CD4-positive, alpha-beta T cell treated with Interleukin-6 for 4 hours (primary cell): ENCODE data around the gene FAM120A.

ENCODE experiments used
- DNase-seq: peaks from one replicate; pipeline ENCODE4 v3.0.0-alpha.2; 2020; ENCODE audit warnings: mixed read lengths

Gene FAM120A

GRCh38 chr9:93582115-93582514 lies 130.6 kb downstream of the FAM120A start:
- no peak for DNase-seq

GRCh38 chr9:93582550-93582949 lies 131.1 kb downstream of the FAM120A start:
- no peak for DNase-seq

GRCh38 chr9:93585259-93585658 lies 133.8 kb downstream of the FAM120A start:
- no peak for DNase-seq

GRCh38 chr9:93585695-93586094 lies 134.2 kb downstream of the FAM120A start:
- no peak for DNase-seq

GRCh38 chr9:93586290-93587057 lies 135.0 kb downstream of the FAM120A start:
- DNase-seq = no peak

- DNase-seq = no peak
These were observed 135.8 kb downstream of the FAM120A start for GRCh38 chr9:93587284-93587650.

GRCh38 chr9:93587651-93588347 lies 136.3 kb downstream of the FAM120A start:
- no peak for DNase-seq

- DNase-seq = no peak
These were observed 137.4 kb downstream of the FAM120A start for GRCh38 chr9:93588641-93589609.

- peak; percentile 25 for DNase-seq
These were observed 138.2 kb downstream of the FAM120A start for GRCh38 chr9:93589688-93590087.

GRCh38 chr9:93590609-93591234 lies 139.2 kb downstream of the FAM120A start:
- DNase-seq = no peak

GRCh38 chr9:93591301-93592007 lies 140.0 kb downstream of the FAM120A start:
- no peak for DNase-seq

- DNase-seq = no peak
These were observed 140.6 kb downstream of the FAM120A start for GRCh38 chr9:93592008-93592642.

GRCh38 chr9:93592643-93593021 lies 141.1 kb downstream of the FAM120A start:
- no peak for DNase-seq

- DNase-seq = no peak
These were observed 141.7 kb downstream of the FAM120A start for GRCh38 chr9:93593144-93593658.

GRCh38 chr9:93594041-93594756 lies 142.7 kb downstream of the FAM120A start:
- DNase-seq = no peak

GRCh38 chr9:93595461-93595860 lies 144.0 kb downstream of the FAM120A start:
- no peak for DNase-seq

GRCh38 chr9:93595861-93596365 lies 144.4 kb downstream of the FAM120A start:
- DNase-seq = no peak

GRCh38 chr9:93596399-93596798 lies 144.9 kb downstream of the FAM120A start:
- DNase-seq = no peak

- DNase-seq = no peak
These were observed 145.7 kb downstream of the FAM120A start for GRCh38 chr9:93597142-93597706.
